HG02938 (cell line): ENCODE data around the gene MPHOSPH6.
"Not testable (repeated sequence)": the region's sequence is repeated elsewhere in the genome, so short reads cannot be mapped to it uniquely, and the experiment has no call there.

Source experiments
- ATAC-seq: cut with Tn5 transposase; IDR thresholded peaks from one replicate; pipeline ENCODE4 v1.9.1; 2021; ENCODE audit warnings: mild to moderate bottlenecking, moderate library complexity; ENCODE audit not compliant: unreplicated experiment

MPHOSPH6 gene

GRCh38 chr16:82169861-82170845, at the start of gene MPHOSPH6:
Gene MPHOSPH6, minus strand, starts transcription at chr16:82170224. Its CDS starts 49 bp downstream, at chr16:82170175.
- ATAC-seq = peak; percentile 91

GRCh38 chr16:82219298-82219697, 49.3 kb upstream of the MPHOSPH6 start:
- ATAC-seq = no peak

- ATAC-seq = not testable (repeated sequence)
Observed at GRCh38 chr16:82209314-82209713, 39.3 kb upstream of the MPHOSPH6 start.

GRCh38 chr16:82203198-82203597, 33.2 kb upstream of the MPHOSPH6 start:
- ATAC-seq = no peak

GRCh38 chr16:82201926-82202325, 31.9 kb upstream of the MPHOSPH6 start:
- no peak for ATAC-seq

GRCh38 chr16:82201351-82201750, 31.3 kb upstream of the MPHOSPH6 start:
- ATAC-seq = no peak

GRCh38 chr16:82199209-82199608, 29.2 kb upstream of the MPHOSPH6 start:
- no peak for ATAC-seq

GRCh38 chr16:82197540-82198240, 27.7 kb upstream of the MPHOSPH6 start:
- no peak for ATAC-seq

GRCh38 chr16:82195917-82196494, 26.0 kb upstream of the MPHOSPH6 start:
- no peak for ATAC-seq

- no peak for ATAC-seq
Observed at GRCh38 chr16:82194086-82194485, 24.1 kb upstream of the MPHOSPH6 start.

GRCh38 chr16:82192665-82193064, 22.6 kb upstream of the MPHOSPH6 start:
- no peak for ATAC-seq

- no peak for ATAC-seq
Observed at GRCh38 chr16:82190386-82190785, 20.4 kb upstream of the MPHOSPH6 start.

- ATAC-seq = peak; percentile 54
Observed at GRCh38 chr16:82187829-82188228, 17.8 kb upstream of the MPHOSPH6 start.

GRCh38 chr16:82185012-82185411, 15.0 kb upstream of the MPHOSPH6 start:
- ATAC-seq = no peak

GRCh38 chr16:82184213-82184612, 14.2 kb upstream of the MPHOSPH6 start:
- no peak for ATAC-seq

- ATAC-seq = no peak
Observed at GRCh38 chr16:82183004-82183397, 13.0 kb upstream of the MPHOSPH6 start.

- ATAC-seq = no peak
Observed at GRCh38 chr16:82182266-82183003, 12.4 kb upstream of the MPHOSPH6 start.

- ATAC-seq = no peak
Observed at GRCh38 chr16:82181461-82182185, 11.6 kb upstream of the MPHOSPH6 start.

- ATAC-seq = no peak
Observed at GRCh38 chr16:82178352-82178751, 8.3 kb upstream of the MPHOSPH6 start.

GRCh38 chr16:82177555-82177954, 7.5 kb upstream of the MPHOSPH6 start:
- no peak for ATAC-seq
